ENCODE data around the gene LRRC31. TPM values are rescaled to one million over a fixed set of nuclear protein-coding genes. Genes with fewer than 3 reads are reported as not detected.

LRRC31 gene
- total and polyA plus RNA-seq, 2 of the 13 experiments (the other 11 are each of a cell fraction or from before 2014, with no cell fraction given) = not detected

GRCh38 chr3:169836078-169836941 lies 33.4 kb downstream of the LRRC31 start (continued):
- no peak for TF ChIP-seq ZNF749 (CRISPR knock-in tag; IDR thresholded peaks at IDR 0.05; ENCODE audit: borderline replicate concordance)
- no peak for TF ChIP-seq MYPOP (CRISPR knock-in tag; IDR thresholded peaks at IDR 0.05)
- TF ChIP-seq PHF20 (CRISPR knock-in tag; IDR thresholded peaks at IDR 0.05) = no peak
- no peak for TF ChIP-seq ZNF772 (CRISPR knock-in tag; IDR thresholded peaks at IDR 0.05)
- no peak for TF ChIP-seq MYC (CRISPR knock-in tag; IDR thresholded peaks at IDR 0.05; ENCODE audit: borderline replicate concordance)
- TF ChIP-seq EHMT2 (IDR thresholded peaks at IDR 0.05; ENCODE audit: borderline replicate concordance, low read depth, low read length) = no peak

- ATAC-seq (no peak), DNase-seq (ENCODE audit: low spot score) (no peak), FAIRE-seq (no peak)
- no peaks in the 10 kb centered on the region for H3K9me3 ChIP-seq (ENCODE audit: low read length)
- no peak overlapping the region for H3K9ac ChIP-seq (ENCODE audit: insufficient read depth, low read depth, low read length)
- no peaks in the 10 kb centered on the region for H3K27me3 ChIP-seq (ENCODE audit: control insufficient read depth in 1 of 2, insufficient read depth in 2 of 2, low read length in 2 of 2)
- no peak overlapping the region for H3K4me2 ChIP-seq (ENCODE audit: low read depth, low read length)
- CTCF ChIA-PET (ENCODE audit: low intra/inter-chr PET ratio, low total read pairs) = no interaction called here
- no peaks in the 10 kb centered on the region for H4K20me1 ChIP-seq (ENCODE audit: insufficient read depth, low read length)
- no peak overlapping the region for H2AFZ ChIP-seq (ENCODE audit: low read length)
- POLR2A ChIA-PET = no interaction called here
- intact Hi-C loops (cut with micrococcal nuclease; ENCODE audit: unreplicated experiment) (no loop called here), in situ Hi-C loops (cut with HindIII; ENCODE audit: extremely low pct_ligation_motif_present, low pct_unique_long_range_greater_than_20kb) (no loop called here)
- BruUV-seq (replicated peaks) = no TSS peak
- H3K4me3 ChIP-seq (replicated peaks in 1 of 3; ENCODE audit: insufficient read depth in 1 of 3, low read depth in 2 of 3, low read length in 3 of 3) = no peak overlapping the region
- H3K4me1 ChIP-seq (ENCODE audit: insufficient read depth, low read length) = no peaks in the 10 kb centered on the region
- no peaks in the 10 kb centered on the region for H3K79me2 ChIP-seq (ENCODE audit: insufficient read depth, low read length)
- H3K27ac ChIP-seq (ENCODE audit: extremely low read length, insufficient read depth, low read length) = no peak overlapping the region
- H3K36me3 ChIP-seq (replicated peaks in 1 of 2; ENCODE audit: control insufficient read depth in 1 of 2, insufficient read depth in 2 of 2, low read length in 2 of 2) = no peaks in the 10 kb centered on the region
- WGBS (ENCODE audit: low lambda C conversion rate) = 7% methylated on average over 1 of the region's 1 CpG
- TF ChIP-seq KDM2A (CRISPR knock-in tag; IDR thresholded peaks at IDR 0.05; ENCODE audit: borderline replicate concordance, low read depth) (no peak), MYPOP (CRISPR knock-in tag; IDR thresholded peaks at IDR 0.05) (no peak), HNRNPH1 (optimal IDR thresholded peaks at IDR 0.05; ENCODE audit: low read depth, low read length) (no peak), PRDM4 (CRISPR knock-in tag; IDR thresholded peaks at IDR 0.05; ENCODE audit: borderline replicate concordance) (no peak), GRHL1 (CRISPR knock-in tag; conservative IDR thresholded peaks at IDR 0.05) (no peak)
These were observed 34.2 kb downstream of the LRRC31 start for GRCh38 chr3:169835533-169835932.
